WTC11 (cell line): Measurements from ENCODE around the gene GPR84. TPM values are rescaled to one million over a fixed set of nuclear protein-coding genes. Genes with fewer than 3 reads are reported as not detected.

Experiments
- ATAC-seq: fragments of 200-7000 bp; cut with Tn5 transposase; 2 replicates; pipeline ENCODE4 v1.10.0; 2021; ENCODE audit warnings: mild to moderate bottlenecking, moderate library complexity
- CTCF ChIA-PET: fragments of 300-600 bp; sonication (Branson Sonifier 250); formaldehyde crosslinking; loops from one replicate; lab custom pipeline; 2021; ENCODE audit warnings: antibody characterized with exemption; lab: Charles Lee
- POLR2A ChIA-PET: fragments of 350-600 bp; sonication (Branson Sonifier 250); formaldehyde crosslinking; loops from one replicate; lab custom pipeline; 2021; ENCODE audit warnings: antibody characterized with exemption; lab: Charles Lee
- DNase-seq: peaks from one replicate; pipeline ENCODE4 v3.0.0; 2021; ENCODE audit warnings: low spot score
- H3K27ac Mint-ChIP-seq: 2 replicates; pipeline ENCODE4 v1.8.0; 2021; ENCODE audit warnings: mixed read lengths
- H3K27me3 Mint-ChIP-seq: 2 replicates; pipeline ENCODE4 v1.8.0; 2021; ENCODE audit warnings: low read depth, mild to moderate bottlenecking, moderate library complexity, mixed read lengths
- H3K36me3 Mint-ChIP-seq: 2 replicates; pipeline ENCODE4 v1.8.0; 2021; ENCODE audit warnings: mixed read lengths
- H3K4me1 Mint-ChIP-seq: 2 replicates; pipeline ENCODE4 v1.8.0; 2022; ENCODE audit warnings: mixed read lengths
- H3K4me3 Mint-ChIP-seq: 2 replicates; pipeline ENCODE4 v1.8.0; 2021; ENCODE audit warnings: mild to moderate bottlenecking, moderate library complexity, mixed read lengths
- H3K9me3 Mint-ChIP-seq: 2 replicates; pipeline ENCODE4 v1.8.0; 2021; ENCODE audit warnings: mixed read lengths
- AFF4 ChIP-seq: sonication (generic); formaldehyde crosslinking; IDR thresholded peaks from 2 replicates; pipeline ENCODE4 v1.8.1; 2023; ENCODE audit warnings: mild to moderate bottlenecking, missing genetic modification reagents, borderline replicate concordance
- AR ChIP-seq: fragments of 250-450 bp; sonication (Bioruptor Pico); IDR thresholded peaks from 2 replicates; pipeline ENCODE4 v1.9.0; 2021; ENCODE audit warnings: mild to moderate bottlenecking
- ATF1 ChIP-seq: sonication (generic); formaldehyde crosslinking; IDR thresholded peaks from 2 replicates; pipeline ENCODE4 v1.8.1; 2023; ENCODE audit warnings: mild to moderate bottlenecking, moderate library complexity, missing genetic modification reagents
- CREM ChIP-seq: sonication (generic); formaldehyde crosslinking; IDR thresholded peaks from 2 replicates; pipeline ENCODE4 v1.8.1; 2022; ENCODE audit warnings: mild to moderate bottlenecking, missing genetic modification reagents, moderate library complexity
- ESRRA ChIP-seq: sonication (generic); formaldehyde crosslinking; IDR thresholded peaks from 2 replicates; pipeline ENCODE4 v1.8.1; 2022; ENCODE audit warnings: mild to moderate bottlenecking, missing genetic modification reagents, borderline replicate concordance
- GTF2I ChIP-seq: fragments of 250-450 bp; sonication (Bioruptor Pico); conservative IDR thresholded peaks from 2 replicates; pipeline ENCODE4 v1.4.0; 2021; ENCODE audit warnings: mild to moderate bottlenecking
- HMGA2 ChIP-seq: fragments of 250-450 bp; sonication (Bioruptor Pico); IDR thresholded peaks from 2 replicates; pipeline ENCODE4 v1.4.0; 2021; ENCODE audit warnings: mild to moderate bottlenecking, moderate library complexity
- JAZF1 ChIP-seq: fragments of 250-450 bp; sonication (Bioruptor Pico); IDR thresholded peaks from 2 replicates; pipeline ENCODE4 v1.9.0; 2021; ENCODE audit warnings: moderate library complexity, mild to moderate bottlenecking, inconsistent platforms
- MLX ChIP-seq: sonication (generic); formaldehyde crosslinking; IDR thresholded peaks from 2 replicates; pipeline ENCODE4 v1.8.1; 2023; ENCODE audit warnings: mild to moderate bottlenecking, missing genetic modification reagents, moderate library complexity
- NFE2L1 ChIP-seq: sonication (generic); formaldehyde crosslinking; IDR thresholded peaks from 2 replicates; pipeline ENCODE4 v1.8.1; 2023; ENCODE audit warnings: missing genetic modification reagents
- SOX15 ChIP-seq: fragments of 250-450 bp; sonication (Bioruptor Pico); IDR thresholded peaks from 2 replicates; pipeline ENCODE4 v1.9.0; 2021; ENCODE audit warnings: mild to moderate bottlenecking
- TEAD4 ChIP-seq: sonication (generic); formaldehyde crosslinking; IDR thresholded peaks from 2 replicates; pipeline ENCODE4 v1.8.0; 2022; ENCODE audit warnings: mild to moderate bottlenecking, missing genetic modification reagents
- TP53 ChIP-seq: sonication (generic); formaldehyde crosslinking; IDR thresholded peaks from 2 replicates; pipeline ENCODE4 v1.8.1; 2023; ENCODE audit warnings: mild to moderate bottlenecking, missing genetic modification reagents
- ZMAT4 ChIP-seq: fragments of 250-450 bp; sonication (Bioruptor Pico); IDR thresholded peaks from 2 replicates; pipeline ENCODE4 v1.9.0; 2021; ENCODE audit warnings: mild to moderate bottlenecking
- ZNF232 ChIP-seq: sonication (generic); formaldehyde crosslinking; IDR thresholded peaks from 2 replicates; pipeline ENCODE4 v1.8.0; 2022; ENCODE audit warnings: mild to moderate bottlenecking, missing genetic modification reagents
- ZNF317 ChIP-seq: sonication (generic); formaldehyde crosslinking; IDR thresholded peaks from 2 replicates; pipeline ENCODE4 v1.8.1; 2023; ENCODE audit warnings: low read depth, mild to moderate bottlenecking, moderate library complexity, missing genetic modification reagents, borderline replicate concordance
- total RNA-seq: library from RNA; stranded (reverse); gene quantifications from 3 replicates; pipeline ENCODE4 v1.2.3, GENCODE V29; 2021

Gene GPR84
- total RNA-seq, 1 experiment from 2014 or later: 0.13 TPM

GRCh38 chr12:54377797-54378515, 13.7 kb upstream of the GPR84 start:
- Mint-ChIP-seq H3K9me3 (no peaks in the 10 kb centered on the region), H3K36me3 (peaks cover 10% of the 10 kb centered on the region; the same call in 1 of the 2 replicates), H3K27me3 (peaks cover 10% of the 10 kb centered on the region), H3K4me3 (peak overlapping the region; percentile 82), H3K4me1 (peaks cover 16% of the 10 kb centered on the region), H3K27ac (no peak overlapping the region)
- TF ChIP-seq NFE2L1 (CRISPR knock-in tag) (no peak), AFF4 (no peak), GTF2I (CRISPR knock-in tag) (no peak), ZMAT4 (CRISPR knock-in tag) (no peak), ZNF232 (CRISPR knock-in tag) (no peak), ATF1 (CRISPR knock-in tag) (no peak), TEAD4 (CRISPR knock-in tag) (no peak), CREM (CRISPR knock-in tag) (no peak), HMGA2 (no peak), ZNF317 (CRISPR knock-in tag) (no peak), TP53 (CRISPR knock-in tag) (no peak), JAZF1 (CRISPR knock-in tag) (no peak)
- ChIA-PET CTCF (interaction anchor here (1.4 to 4.3 kb wide), 20 partner anchors 7 to 162 kb away, joined by 3 to 167 read pairs (median 23); partner anchors contain the start of genes CBX5 and HNRNPA1), POLR2A (interaction anchor here (0.6 to 1.8 kb wide), 3 partner anchors 15 to 117 kb away, joined by 3 to 5 read pairs (median 4); no protein-coding TSS in a partner anchor)
- DNase-seq (no peak), ATAC-seq (no peak)

GRCh38 chr12:54377007-54377406, 12.7 kb upstream of the GPR84 start:
- Mint-ChIP-seq H3K4me3 (no peak overlapping the region; the same call in 1 of the 2 replicates), H3K9me3 (no peaks in the 10 kb centered on the region), H3K4me1 (peaks cover 16% of the 10 kb centered on the region), H3K27me3 (peaks cover 10% of the 10 kb centered on the region), H3K36me3 (peaks cover 16% of the 10 kb centered on the region), H3K27ac (no peak overlapping the region)
- POLR2A ChIA-PET: no interaction called here
- TF ChIP-seq ESRRA (CRISPR knock-in tag) (no peak), SOX15 (CRISPR knock-in tag) (no peak), AR (CRISPR knock-in tag) (no peak), ZNF232 (CRISPR knock-in tag) (no peak), MLX (no peak)
- DNase-seq (no peak), ATAC-seq (no peak)
- CTCF ChIA-PET: interaction anchor here (0.9 to 3.5 kb wide), 2 partner anchors 9 to 23 kb away, joined by 3 to 45 read pairs; no protein-coding TSS in a partner anchor
